Endothelial cell of umbilical vein (primary cell): Measurements from ENCODE around the gene MPDZ. TPM values are rescaled to one million over a fixed set of nuclear protein-coding genes. Genes with fewer than 3 reads are reported as not detected.

ENCODE experiments used
- BruUV-seq: library from RNA; stranded (reverse); fragments of 400-500 nt; replicated peaks from 2 replicates; lab custom pipeline; 2021; lab: Mats Ljungman, UMichigan
- CTCF ChIA-PET: fragments of 300-600, 350-600 bp; sonication (Branson Sonifier 250); formaldehyde crosslinking; loops from one replicate; lab custom pipeline; 2021; ENCODE audit warnings: antibody characterized with exemption, inconsistent platforms; lab: Charles Lee
- POLR2A ChIA-PET: fragments of 300-600, 350-600 bp; sonication (Branson Sonifier 250); formaldehyde crosslinking; loops from one replicate; lab custom pipeline; 2021; ENCODE audit warnings: antibody characterized with exemption, inconsistent platforms; lab: Charles Lee
- DNase-seq: peaks from one replicate; pipeline ENCODE4 v3.0.0-alpha.2; 2011; ENCODE audit warnings: low read depth, low spot score
- FAIRE-seq: peaks from 2 replicates; lab custom pipeline; 2011; peaks lifted over from hg19 to GRCh38; lab: Jason Lieb, UNC
- H2AFZ ChIP-seq: 2 replicates; pipeline ENCODE4 v1.6.0; 2012; ENCODE audit warnings: low read depth, low read length, control low read depth, inconsistent platforms
- H3K27ac ChIP-seq: 2 replicates; pipeline ENCODE4 v1.5.1; 2011; ENCODE audit warnings: low read depth, mild to moderate bottlenecking, control low read depth, low read length, moderate library complexity; ENCODE audit not compliant: insufficient read depth
- H3K27me3 ChIP-seq, 2 experiments: 2 replicates each; pipeline versions ENCODE4 v1.6.0 to v1.6.1; 2011; ENCODE audit warnings: low read length in 2 of 2, mixed read lengths in 1 of 2; ENCODE audit not compliant: control insufficient read depth in 2 of 2, insufficient read depth in 2 of 2
- H3K36me3 ChIP-seq, 2 experiments: 2 replicates in 1 of 2; 3 replicates in 1 of 2; pipeline ENCODE4 v1.5.1; 2011; ENCODE audit warnings: low read length in 2 of 2, mild to moderate bottlenecking in 1 of 2, moderate library complexity in 1 of 2; ENCODE audit not compliant: control insufficient read depth in 2 of 2, insufficient read depth in 2 of 2; ENCODE audit errors: extremely low read depth in 1 of 2
- H3K4me1 ChIP-seq: 3 replicates; pipeline ENCODE4 v1.5.1; 2011; ENCODE audit warnings: mild to moderate bottlenecking, low read length; ENCODE audit not compliant: control insufficient read depth, insufficient read depth; ENCODE audit errors: extremely low read depth
- H3K4me2 ChIP-seq: 2 replicates; pipeline ENCODE4 v1.6.1; 2011; ENCODE audit warnings: low read length, control low read depth, mixed read lengths; ENCODE audit not compliant: insufficient read depth
- H3K4me3 ChIP-seq, 3 experiments: fragments of 200-600 bp in 1 of 3; sonication (generic), shearing (Covaris generic) in 1 of 3; replicated peaks in 1 of 3; 2 replicates each; pipeline ENCODE4 v1.5.1; 2011 to 2016; ENCODE audit warnings: control low read depth in 3 of 3, low read length in 3 of 3, mild to moderate bottlenecking in 2 of 3, inconsistent platforms in 1 of 3, low read depth in 1 of 3, moderate library complexity in 1 of 3; ENCODE audit not compliant: insufficient read depth in 1 of 3
- H3K79me2 ChIP-seq: 2 replicates; pipeline ENCODE4 v1.6.0; 2012; ENCODE audit warnings: low read length, inconsistent platforms; ENCODE audit not compliant: control insufficient read depth, insufficient read depth
- H3K9ac ChIP-seq: replicated peaks from 2 replicates; pipeline ENCODE3; 2011; ENCODE audit warnings: low read length, control low read depth; ENCODE audit not compliant: insufficient read depth; ENCODE audit errors: extremely low read depth
- H3K9me1 ChIP-seq: replicated peaks from 3 replicates; pipeline ENCODE4 v1.6.0; 2011; ENCODE audit warnings: mild to moderate bottlenecking, low read length; ENCODE audit not compliant: control insufficient read depth, insufficient read depth; ENCODE audit errors: extremely low read depth
- H3K9me3 ChIP-seq: replicated peaks from 2 replicates; pipeline ENCODE4 v1.5.1; 2012; ENCODE audit warnings: low read length, inconsistent platforms; ENCODE audit not compliant: control insufficient read depth, insufficient read depth
- H4K20me1 ChIP-seq: replicated peaks from 2 replicates; pipeline ENCODE3; 2011; ENCODE audit warnings: mild to moderate bottlenecking, low read length; ENCODE audit not compliant: control insufficient read depth, insufficient read depth; ENCODE audit errors: extremely low read depth
- FOS ChIP-seq: IDR thresholded peaks from 2 replicates; pipeline ENCODE4 v1.6.1; 2011; ENCODE audit warnings: mild to moderate bottlenecking, low read length, moderate library complexity, borderline replicate concordance; ENCODE audit not compliant: insufficient read depth
- JUN ChIP-seq: IDR thresholded peaks from 2 replicates; pipeline ENCODE4 v1.6.1; 2011; ENCODE audit warnings: borderline replicate concordance, low read depth; ENCODE audit not compliant: insufficient read length, insufficient read depth
- POLR2A ChIP-seq: IDR thresholded peaks from 2 replicates; pipeline ENCODE4 v1.6.1; 2012; ENCODE audit warnings: low read depth, mild to moderate bottlenecking, control low read depth, low read length
- POLR2AphosphoS5 ChIP-seq: IDR thresholded peaks from 2 replicates; pipeline ENCODE4 v1.6.1; 2012; ENCODE audit warnings: low read depth, mild to moderate bottlenecking, control low read depth, low read length, moderate library complexity; ENCODE audit not compliant: insufficient read depth
- dilution Hi-C: fragments of 300-500 bp; cut with MboI; formaldehyde crosslinking; loops from one replicate; pipeline ENCODE4 v1.15.0; 2019; ENCODE audit warnings: low sequenced_read_pairs; ENCODE audit not compliant: extremely low pct_ligation_motif_present
- intact Hi-C: fragments of 100-400 bp; cut with micrococcal nuclease; formaldehyde crosslinking; loops from one replicate; pipeline ENCODE4 v1.10.0; 2022
- polyA plus RNA-seq, 4 experiments: library from polyadenylated mRNA; depleted of rRNA in 3 of 4; stranded (reverse) in 3 of 4; unstranded in 1 of 4; fragments of >200 nt; gene quantifications; 2 replicates each; pipeline versions ENCODE4 v1.2.1 to v1.2.3, GENCODE V29; 2011 to 2012; ENCODE audit warnings: missing spikeins in 1 of 4
- total RNA-seq: library from RNA; stranded (reverse); gene quantifications from 2 replicates; pipeline ENCODE4 v1.2.3, GENCODE V29; 2021
- TF ChIP-seq, protein P1 (sequence below), 2 donors: IDR thresholded peaks; 1 replicate in 1 of 2; 2 replicates in 1 of 2; pipeline ENCODE4 v1.5.1; 2011; ENCODE audit warnings: low read length in 2 of 2, mild to moderate bottlenecking in 2 of 2, moderate library complexity in 2 of 2, control low read depth in 1 of 2, inconsistent platforms in 1 of 2, low read depth in 1 of 2; ENCODE audit not compliant: insufficient read depth in 1 of 2; ENCODE audit errors: extremely low read depth in 1 of 2

Gene MPDZ
- total and polyA plus RNA-seq, 2 donors (not counting 3 experiments of a cell fraction or from before 2014, with no cell fraction given), result 22.3 to 54.4 TPM

- H3K79me2 ChIP-seq, result no peaks in the 10 kb centered on the region
- no peak overlapping the region for H3K9ac ChIP-seq
- FAIRE-seq, result no peak
- H3K27ac ChIP-seq, result no peak overlapping the region
- no peaks in the 10 kb centered on the region for H4K20me1 ChIP-seq
- H3K9me3 ChIP-seq, result no peaks in the 10 kb centered on the region
- no TSS peak for BruUV-seq
- no peak for DNase-seq
- ChIA-PET CTCF (interaction anchor here (0.8 kb wide), 1 partner anchor 22 kb away, joined by 3 read pairs; no protein-coding TSS in a partner anchor), POLR2A (no interaction called here)
- H3K27me3 ChIP-seq, result no peaks in the 10 kb centered on the region
- intact Hi-C loops (no loop called here), dilution Hi-C loops (no loop called here)
- no peak overlapping the region for H3K4me3 ChIP-seq
- no peak overlapping the region for H2AFZ ChIP-seq
- H3K36me3 ChIP-seq, result peaks cover 9 to 14% of the 10 kb centered on the region in 2 experiments
- H3K4me2 ChIP-seq, result no peak overlapping the region
- no peaks in the 10 kb centered on the region for H3K4me1 ChIP-seq
- TF ChIP-seq POLR2A, result no peak
- no peak for TF ChIP-seq FOS
- TF ChIP-seq, protein P1, sequence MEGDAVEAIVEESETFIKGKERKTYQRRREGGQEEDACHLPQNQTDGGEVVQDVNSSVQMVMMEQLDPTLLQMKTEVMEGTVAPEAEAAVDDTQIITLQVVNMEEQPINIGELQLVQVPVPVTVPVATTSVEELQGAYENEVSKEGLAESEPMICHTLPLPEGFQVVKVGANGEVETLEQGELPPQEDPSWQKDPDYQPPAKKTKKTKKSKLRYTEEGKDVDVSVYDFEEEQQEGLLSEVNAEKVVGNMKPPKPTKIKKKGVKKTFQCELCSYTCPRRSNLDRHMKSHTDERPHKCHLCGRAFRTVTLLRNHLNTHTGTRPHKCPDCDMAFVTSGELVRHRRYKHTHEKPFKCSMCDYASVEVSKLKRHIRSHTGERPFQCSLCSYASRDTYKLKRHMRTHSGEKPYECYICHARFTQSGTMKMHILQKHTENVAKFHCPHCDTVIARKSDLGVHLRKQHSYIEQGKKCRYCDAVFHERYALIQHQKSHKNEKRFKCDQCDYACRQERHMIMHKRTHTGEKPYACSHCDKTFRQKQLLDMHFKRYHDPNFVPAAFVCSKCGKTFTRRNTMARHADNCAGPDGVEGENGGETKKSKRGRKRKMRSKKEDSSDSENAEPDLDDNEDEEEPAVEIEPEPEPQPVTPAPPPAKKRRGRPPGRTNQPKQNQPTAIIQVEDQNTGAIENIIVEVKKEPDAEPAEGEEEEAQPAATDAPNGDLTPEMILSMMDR (IDR thresholded peaks at IDR 0.05; ENCODE audit: extremely low read depth in 1 of 2, insufficient read depth in 1 of 2, low read depth in 1 of 2, low read length in 2 of 2), result no peak
- no peaks in the 10 kb centered on the region for H3K9me1 ChIP-seq
Measured at GRCh38 chr9:13113216-13113615, 166.3 kb downstream of the MPDZ start.

DNA sequence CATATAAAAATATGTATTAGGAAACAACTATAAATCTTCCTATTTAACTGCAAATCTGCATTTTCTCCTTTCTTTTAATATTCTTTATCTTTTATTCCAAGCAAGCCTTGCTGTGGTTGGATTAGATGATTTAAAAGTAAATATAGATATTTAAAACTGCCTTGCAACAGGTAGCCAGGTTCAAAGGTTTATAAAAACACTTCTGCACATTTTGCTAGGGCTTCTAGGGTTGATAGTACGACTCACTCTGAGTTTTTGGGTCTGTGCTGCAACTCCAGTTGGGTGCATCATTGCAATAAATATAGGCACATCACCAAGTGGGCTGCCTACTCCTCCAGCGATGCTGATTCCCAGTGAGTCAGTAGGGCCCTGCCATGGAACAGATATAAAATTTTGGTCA, 167.7 kb downstream of the MPDZ start:
- POLR2A ChIA-PET, result no interaction called here
- H3K36me3 ChIP-seq, result peaks cover 9 to 20% of the 10 kb centered on the region in 2 experiments

More for the DNA sequence above, 167.7 kb downstream of the MPDZ start:
- FAIRE-seq (no peak), DNase-seq (no peak)
- H3K9ac ChIP-seq, result no peak overlapping the region
- intact Hi-C loops (no loop called here), dilution Hi-C loops (no loop called here)
- no peaks in the 10 kb centered on the region for H3K9me3 ChIP-seq
- H3K27ac ChIP-seq, result no peak overlapping the region
- no peaks in the 10 kb centered on the region for H3K4me1 ChIP-seq
- H3K4me3 ChIP-seq, result no peak overlapping the region
- CTCF ChIA-PET, result no interaction called here
- H2AFZ ChIP-seq, result no peak overlapping the region
- BruUV-seq, result no TSS peak
- H3K4me2 ChIP-seq, result no peak overlapping the region
- H3K9me1 ChIP-seq, result no peaks in the 10 kb centered on the region
- H3K79me2 ChIP-seq, result no peaks in the 10 kb centered on the region
- H4K20me1 ChIP-seq, result no peaks in the 10 kb centered on the region
- H3K27me3 ChIP-seq, result no peaks in the 10 kb centered on the region
- TF ChIP-seq, protein P1 (IDR thresholded peaks at IDR 0.05; ENCODE audit: extremely low read depth in 1 of 2, insufficient read depth in 1 of 2, low read depth in 1 of 2, low read length in 2 of 2), result no peak
- TF ChIP-seq JUN (no peak), POLR2AphosphoS5 (no peak)
